Sigmoid colon (tissue), 7 donors: ENCODE data around the gene CALHM1. TPM values are rescaled to one million over a fixed set of nuclear protein-coding genes. Genes with fewer than 3 reads are reported as not detected.
A peak's percentile ranks its signal among the peaks of the same experiment; 100 is the strongest.

Experiments
- DNase-seq: peaks from one replicate; pipeline ENCODE4 v3.0.0-alpha.2; 2019
- H3K27ac ChIP-seq, 4 donors: fragments of 200-600 bp; sonication (generic); one replicate each; pipeline ENCODE4 v1.5.1; 2016 to 2019; ENCODE audit warnings: mild to moderate bottlenecking in 1 of 4
- H3K27me3 ChIP-seq, 3 donors: fragments of 200-600 bp; sonication (generic); one replicate each; pipeline ENCODE4 v1.5.1; 2019; ENCODE audit warnings: mild to moderate bottlenecking in 1 of 3
- H3K36me3 ChIP-seq, 4 donors: fragments of 200-600 bp; sonication (generic); one replicate each; pipeline ENCODE4 v1.5.1; 2016 to 2019
- H3K4me1 ChIP-seq, 4 donors: fragments of 200-600 bp; sonication (generic); one replicate each; pipeline ENCODE4 v1.5.1; 2017 to 2019
- H3K4me3 ChIP-seq, 4 donors: fragments of 200-600 bp; sonication (generic); one replicate each; pipeline ENCODE4 v1.5.1; 2017 to 2019; ENCODE audit warnings: mild to moderate bottlenecking in 2 of 4, moderate library complexity in 1 of 4
- H3K9me3 ChIP-seq, 4 donors: fragments of 200-600 bp in 3 of 4; sonication (generic) in 3 of 4; one replicate each; pipeline versions ENCODE4 v1.5.1 to v1.6.1; 2013 to 2019
- EP300 ChIP-seq, 4 donors: sonication (generic); formaldehyde crosslinking; IDR thresholded peaks; one replicate each; pipeline ENCODE4 v1.6.1; 2017; ENCODE audit warnings: antibody characterized with exemption in 4 of 4
- POLR2A ChIP-seq, 2 donors: fragments of 450-650 bp; IDR thresholded peaks; one replicate each; pipeline ENCODE4 v1.6.1; 2016; ENCODE audit warnings: antibody characterized with exemption in 2 of 2, mild to moderate bottlenecking in 2 of 2, moderate library complexity in 2 of 2
- POLR2AphosphoS5 ChIP-seq, 4 donors: sonication (generic); formaldehyde crosslinking; IDR thresholded peaks; one replicate each; pipeline ENCODE4 v1.6.1; 2017; ENCODE audit warnings: antibody characterized with exemption in 4 of 4
- WGBS, 2 donors: extraction: QIAGEN DNeasy Blood & Tissue Kit; methylation state at CpG; one replicate each; pipeline ENCODE4 v1.1.7; 2013; 5-methylcytosine and 5-hydroxymethylcytosine counted together
- intact Hi-C: fragments of 100-400 bp; cut with DNase I; formaldehyde crosslinking; loops from one replicate; pipeline ENCODE4 v1.15.1; 2023
- polyA plus RNA-seq, 3 donors: library from polyadenylated mRNA; stranded (reverse); fragments of 200-250 nt; gene quantifications; one replicate each; pipeline ENCODE4 v1.2.3, GENCODE V29; 2013
- total RNA-seq, 4 donors: library from RNA; depleted of rRNA; stranded (reverse); fragments of >200 nt; gene quantifications; one replicate each; pipeline ENCODE4 v1.1.0, GENCODE V29; 2016
- TF ChIP-seq, protein P1 (sequence below), 4 experiments: fragments of 450-650 bp in 3 of 4; fragments of 200-600 bp in 1 of 4; IDR thresholded peaks; one replicate each; pipeline ENCODE4 v1.5.1; 2016 to 2019; ENCODE audit warnings: antibody characterized with exemption in 4 of 4, mild to moderate bottlenecking in 3 of 4, moderate library complexity in 2 of 4
- donor health status: healthy with polysubstance abuse.
- donor health status: Bipolar disorder and iron deficiency.
- donor health status: healthy.

The CALHM1 gene
- total and polyA plus RNA-seq, 7 donors = 0.07 TPM; not detected in 6

- no peak overlapping the region for H3K4me3 ChIP-seq
- peaks cover 6 to 37% (median 9%) of the 10 kb centered on the region in 3 donors for H3K27me3 ChIP-seq
- no peak for TF ChIP-seq EP300 (IDR thresholded peaks at IDR 0.05)
- TF ChIP-seq, protein P1, sequence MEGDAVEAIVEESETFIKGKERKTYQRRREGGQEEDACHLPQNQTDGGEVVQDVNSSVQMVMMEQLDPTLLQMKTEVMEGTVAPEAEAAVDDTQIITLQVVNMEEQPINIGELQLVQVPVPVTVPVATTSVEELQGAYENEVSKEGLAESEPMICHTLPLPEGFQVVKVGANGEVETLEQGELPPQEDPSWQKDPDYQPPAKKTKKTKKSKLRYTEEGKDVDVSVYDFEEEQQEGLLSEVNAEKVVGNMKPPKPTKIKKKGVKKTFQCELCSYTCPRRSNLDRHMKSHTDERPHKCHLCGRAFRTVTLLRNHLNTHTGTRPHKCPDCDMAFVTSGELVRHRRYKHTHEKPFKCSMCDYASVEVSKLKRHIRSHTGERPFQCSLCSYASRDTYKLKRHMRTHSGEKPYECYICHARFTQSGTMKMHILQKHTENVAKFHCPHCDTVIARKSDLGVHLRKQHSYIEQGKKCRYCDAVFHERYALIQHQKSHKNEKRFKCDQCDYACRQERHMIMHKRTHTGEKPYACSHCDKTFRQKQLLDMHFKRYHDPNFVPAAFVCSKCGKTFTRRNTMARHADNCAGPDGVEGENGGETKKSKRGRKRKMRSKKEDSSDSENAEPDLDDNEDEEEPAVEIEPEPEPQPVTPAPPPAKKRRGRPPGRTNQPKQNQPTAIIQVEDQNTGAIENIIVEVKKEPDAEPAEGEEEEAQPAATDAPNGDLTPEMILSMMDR (IDR thresholded peaks at IDR 0.05) = no peak
- TF ChIP-seq POLR2AphosphoS5 (IDR thresholded peaks at IDR 0.05) = no peak
- TF ChIP-seq POLR2A (IDR thresholded peaks at IDR 0.05) = no peak
- H3K4me1 ChIP-seq = peaks cover 0 to 6% (median 5%) of the 10 kb centered on the region in 4 donors
- no peaks in the 10 kb centered on the region for H3K9me3 ChIP-seq
- H3K27ac ChIP-seq = no peak overlapping the region
- intact Hi-C loops = no loop called here
- H3K36me3 ChIP-seq = no peaks in the 10 kb centered on the region
- 36 to 71% methylated on average over 5 of the region's 5 CpGs for WGBS, 2 donors
- DNase-seq = no peak
Measured at GRCh38 chr10:103498936-103499638, 40.4 kb upstream of the CALHM1 start.

GRCh38 chr10:103497161-103497915 is 38.6 kb upstream of the CALHM1 start:
- Histone ChIP-seq H3K9me3 (no peaks in the 10 kb centered on the region), H3K27ac (no peak overlapping the region), H3K4me3 (no peak overlapping the region), H3K36me3 (no peaks in the 10 kb centered on the region), H3K4me1 (peaks cover 0 to 24% (median 22%) of the 10 kb centered on the region in 4 donors), H3K27me3 (peaks cover 9 to 47% (median 16%) of the 10 kb centered on the region in 3 donors)
- intact Hi-C loops = no loop called here
- no peak for DNase-seq
- WGBS, 2 donors = 92 to 93% methylated on average over 8 of the region's 8 CpGs
- no peak for TF ChIP-seq POLR2AphosphoS5 (IDR thresholded peaks at IDR 0.05)
- no peak for TF ChIP-seq EP300 (IDR thresholded peaks at IDR 0.05)
- no peak for TF ChIP-seq POLR2A (IDR thresholded peaks at IDR 0.05)
- TF ChIP-seq, protein P1 (IDR thresholded peaks at IDR 0.05) = no peak

GRCh38 chr10:103495321-103495720 is 36.6 kb upstream of the CALHM1 start:
- intact Hi-C loops = no loop called here
- Histone ChIP-seq H3K27me3 (peaks cover 9 to 43% (median 16%) of the 10 kb centered on the region in 3 donors), H3K4me3 (no peak overlapping the region), H3K9me3 (no peaks in the 10 kb centered on the region), H3K4me1 (peaks cover 0 to 34% (median 31%) of the 10 kb centered on the region in 4 donors), H3K36me3 (no peaks in the 10 kb centered on the region), H3K27ac (no peak overlapping the region)
- no peak for TF ChIP-seq EP300 (IDR thresholded peaks at IDR 0.05)
- no peak for TF ChIP-seq POLR2A (IDR thresholded peaks at IDR 0.05)
- no peak for TF ChIP-seq POLR2AphosphoS5 (IDR thresholded peaks at IDR 0.05)
- DNase-seq = no peak
- 94 to 95% methylated on average over 3 of the region's 3 CpGs for WGBS, 2 donors

- Histone ChIP-seq H3K4me3 (peak overlapping the region; percentile 5 to 60 (median 51)), H3K27ac (no peak overlapping the region), H3K36me3 (no peaks in the 10 kb centered on the region), H3K27me3 (peaks cover 9 to 42% (median 16%) of the 10 kb centered on the region in 3 donors), H3K9me3 (no peaks in the 10 kb centered on the region), H3K4me1 (peaks cover 0 to 34% (median 31%) of the 10 kb centered on the region in 4 donors)
- intact Hi-C loops = loop anchor here (5.0 kb wide), 1 partner anchor 63 kb away; no protein-coding TSS in a partner anchor
- TF ChIP-seq EP300 (IDR thresholded peaks at IDR 0.05) (no peak), POLR2AphosphoS5 (IDR thresholded peaks at IDR 0.05) (no peak), POLR2A (IDR thresholded peaks at IDR 0.05) (no peak)
- TF ChIP-seq, protein P1 (IDR thresholded peaks at IDR 0.05) = no peak
- WGBS, 2 donors = 2% methylated on average over 91 to 92 of the region's 92 CpGs
- no peak for DNase-seq
Measured at GRCh38 chr10:103493916-103494877, 35.5 kb upstream of the CALHM1 start.
